Fibroblast of lung (primary cell): ENCODE data around the gene THAP8. TPM values are rescaled to one million over a fixed set of nuclear protein-coding genes. Genes with fewer than 3 reads are reported as not detected.

ENCODE experiments used
- DNase-seq, 2 donors: peaks; one replicate each; pipeline versions ENCODE4 v3.0.0 to v3.0.0-alpha.2; 2010; ENCODE audit warnings: low read depth in 2 of 2
- H2AFZ ChIP-seq: 2 replicates; pipeline ENCODE4 v1.5.1; 2012; ENCODE audit warnings: low read length, control low read depth, inconsistent platforms
- H3K27ac ChIP-seq: 2 replicates; pipeline ENCODE4 v1.5.1; 2011; ENCODE audit warnings: low read length, control low read depth; ENCODE audit not compliant: insufficient read depth
- H3K27me3 ChIP-seq: 2 replicates; pipeline ENCODE4 v1.5.1; 2011; ENCODE audit warnings: mild to moderate bottlenecking, low read length; ENCODE audit not compliant: control insufficient read depth, insufficient read depth
- H3K36me3 ChIP-seq: 2 replicates; pipeline ENCODE4 v1.5.1; 2011; ENCODE audit warnings: low read length; ENCODE audit not compliant: control insufficient read depth, insufficient read depth
- H3K4me1 ChIP-seq: 2 replicates; pipeline ENCODE4 v1.5.1; 2011; ENCODE audit warnings: low read length; ENCODE audit not compliant: control insufficient read depth, insufficient read depth; ENCODE audit errors: extremely low read depth
- H3K4me2 ChIP-seq: 2 replicates; pipeline ENCODE4 v1.5.1; 2011; ENCODE audit warnings: low read length, control low read depth; ENCODE audit not compliant: insufficient read depth; ENCODE audit errors: extremely low read depth
- H3K4me3 ChIP-seq, 4 experiments: fragments of 200-600 bp in 1 of 4; sonication (generic) in 1 of 4; replicated peaks in 1 of 4; 2 replicates each; pipeline ENCODE4 v1.5.1; 2011 to 2016; ENCODE audit warnings: low read length in 4 of 4, low read depth in 3 of 4, mild to moderate bottlenecking in 3 of 4, control low read depth in 2 of 4, inconsistent platforms in 1 of 4, mixed read lengths in 1 of 4; ENCODE audit not compliant: insufficient read depth in 1 of 4; ENCODE audit errors: control extremely low read depth in 1 of 4
- H3K79me2 ChIP-seq: 2 replicates; pipeline ENCODE4 v1.5.1; 2012; ENCODE audit warnings: mild to moderate bottlenecking, low read length, inconsistent platforms; ENCODE audit not compliant: control insufficient read depth, insufficient read depth
- H3K9ac ChIP-seq: 2 replicates; pipeline ENCODE4 v1.5.1; 2011; ENCODE audit warnings: mild to moderate bottlenecking, low read length, control low read depth; ENCODE audit not compliant: insufficient read depth
- H3K9me3 ChIP-seq: 2 replicates; pipeline ENCODE4 v1.5.1; 2012; ENCODE audit warnings: low read depth, low read length; ENCODE audit not compliant: control insufficient read depth, insufficient read depth
- H4K20me1 ChIP-seq: 2 replicates; pipeline ENCODE4 v1.5.1; 2011; ENCODE audit warnings: low read length; ENCODE audit not compliant: control insufficient read depth, insufficient read depth; ENCODE audit errors: extremely low read depth
- CTCF ChIP-seq, 2 donors: IDR thresholded peaks in 1 of 2; conservative IDR thresholded peaks in 1 of 2; 1 replicate in 1 of 2; 2 replicates in 1 of 2; pipeline ENCODE4 v1.5.1; 2011 to 2012; ENCODE audit warnings: low read length in 2 of 2, control low read depth in 1 of 2, inconsistent platforms in 1 of 2, low read depth in 1 of 2, mild to moderate bottlenecking in 1 of 2
- EZH2 ChIP-seq: IDR thresholded peaks from 2 replicates; pipeline ENCODE4 v1.5.1; 2012; ENCODE audit warnings: low read length, control low read depth, mild to moderate bottlenecking; ENCODE audit errors: missing control alignments
- polyA plus RNA-seq, 2 donors: library from polyadenylated mRNA; depleted of rRNA in 1 of 2; stranded (reverse) in 1 of 2; unstranded in 1 of 2; fragments of >200 nt; gene quantifications; 2 replicates each; pipeline ENCODE4 v1.2.1, GENCODE V29; 2011 to 2012; ENCODE audit warnings: missing spikeins in 1 of 2
- total RNA-seq: library from RNA; depleted of rRNA; stranded (reverse); fragments of >200 nt; gene quantifications from 2 replicates; pipeline ENCODE4 v1.2.1, GENCODE V29; 2014

THAP8 gene
- total and polyA plus RNA-seq, 2 donors (not counting 1 experiment from before 2014, with no cell fraction given): 4.6 to 5.1 TPM

GRCh38 chr19:36009220-36009619, 44.9 kb downstream of the THAP8 start:
- Histone ChIP-seq H3K4me3 (peak overlapping the region; percentile 15 to 51 (median 29)), H3K27ac (no peak overlapping the region), H2AFZ (peak overlapping the region; percentile 41), H4K20me1 (no peaks in the 10 kb centered on the region), H3K79me2 (peaks cover 4% of the 10 kb centered on the region), H3K27me3 (no peaks in the 10 kb centered on the region), H3K9me3 (no peaks in the 10 kb centered on the region), H3K4me1 (peaks cover 7% of the 10 kb centered on the region), H3K9ac (peak overlapping the region; percentile 46), H3K36me3 (no peaks in the 10 kb centered on the region), H3K4me2 (peak overlapping the region; percentile 59)
- DNase-seq: peak; percentile 48 to 67
- TF ChIP-seq CTCF (conservative IDR thresholded peaks at IDR 0.05 in 1 of 2, IDR thresholded peaks at IDR 0.05 in 1 of 2; ENCODE audit: low read depth in 1 of 2, low read length in 2 of 2) (no peak), EZH2 (no peak)

- TF ChIP-seq CTCF (conservative IDR thresholded peaks at IDR 0.05 in 1 of 2, IDR thresholded peaks at IDR 0.05 in 1 of 2; ENCODE audit: low read depth in 1 of 2, low read length in 2 of 2): no peak
- no peak for TF ChIP-seq EZH2
- DNase-seq: no peak
- no peak within 1 kb of the TSS for H3K27ac ChIP-seq
- no peaks in the 10 kb centered on the region for H3K27me3 ChIP-seq
- H3K4me3 ChIP-seq: peak within 1 kb of the TSS; percentile 15 to 51 (median 29)
- H3K9ac ChIP-seq: peak within 1 kb of the TSS; percentile 46
- peaks cover 4% of the 10 kb centered on the region for H3K79me2 ChIP-seq
- H3K36me3 ChIP-seq: no peaks in the 10 kb centered on the region
- no peaks in the 10 kb centered on the region for H4K20me1 ChIP-seq
- peak within 1 kb of the TSS; percentile 59 for H3K4me2 ChIP-seq
- no peaks in the 10 kb centered on the region for H3K9me3 ChIP-seq
- peak within 1 kb of the TSS; percentile 41 for H2AFZ ChIP-seq
- H3K4me1 ChIP-seq: peaks cover 6% of the 10 kb centered on the region
These were observed 45.6 kb downstream of the THAP8 start, which contains the start of gene SYNE4 for GRCh38 chr19:36008336-36008978. TSS of gene SYNE4 (minus strand) at chr19:36008813. CDS start at chr19:36008681, 132 bp downstream.

- Histone ChIP-seq H2AFZ (no peak overlapping the region), H3K9ac (no peak overlapping the region), H3K4me2 (no peak overlapping the region), H3K36me3 (no peaks in the 10 kb centered on the region), H3K27me3 (no peaks in the 10 kb centered on the region), H3K4me1 (peaks cover 3% of the 10 kb centered on the region), H3K79me2 (no peaks in the 10 kb centered on the region), H3K4me3 (no peak overlapping the region), H3K9me3 (no peaks in the 10 kb centered on the region), H3K27ac (no peak overlapping the region), H4K20me1 (no peaks in the 10 kb centered on the region)
- no peak for DNase-seq
- no peak for TF ChIP-seq EZH2
- TF ChIP-seq CTCF (conservative IDR thresholded peaks at IDR 0.05 in 1 of 2, IDR thresholded peaks at IDR 0.05 in 1 of 2; ENCODE audit: low read depth in 1 of 2, low read length in 2 of 2): no peak
These were observed 47.1 kb downstream of the THAP8 start for GRCh38 chr19:36006955-36007354.
